Activated CD8-positive, alpha-beta T cell treated with anti-CD3 and anti-CD28 coated beads for 36 hours (primary cell): ENCODE data around the gene THTPA. TPM values are rescaled to one million over a fixed set of nuclear protein-coding genes. Genes with fewer than 3 reads are reported as not detected.

Source experiments
- ATAC-seq: fragments of 200-7000 bp; cut with Tn5 transposase; one replicate; pipeline ENCODE4 v1.10.0; 2021; ENCODE audit warnings: mild to moderate bottlenecking, moderate library complexity
- CTCF ChIA-PET: fragments of 350-600 bp; sonication (Branson Sonifier 250); formaldehyde crosslinking; loops from one replicate; lab custom pipeline; 2021; ENCODE audit warnings: antibody characterized with exemption; lab: Charles Lee
- POLR2A ChIA-PET: fragments of 350-600 bp; sonication (Branson Sonifier 250); formaldehyde crosslinking; loops from one replicate; lab custom pipeline; 2021; ENCODE audit warnings: antibody characterized with exemption; lab: Charles Lee
- DNase-seq: peaks from one replicate; pipeline ENCODE4 v3.0.0-alpha.2; 2020
- H3K27ac Mint-ChIP-seq: one replicate; pipeline ENCODE4 v1.8.0; 2021; ENCODE audit warnings: mild to moderate bottlenecking, mixed read lengths
- H3K27me3 Mint-ChIP-seq: one replicate; pipeline ENCODE4 v1.8.0; 2021; ENCODE audit warnings: mixed read lengths
- H3K36me3 Mint-ChIP-seq: one replicate; pipeline ENCODE4 v1.8.0; 2021; ENCODE audit warnings: low read depth, mixed read lengths
- H3K4me1 Mint-ChIP-seq: one replicate; pipeline ENCODE4 v1.8.0; 2021; ENCODE audit warnings: low read depth, mixed read lengths
- H3K4me3 Mint-ChIP-seq: one replicate; pipeline ENCODE4 v1.8.0; 2021; ENCODE audit warnings: mild to moderate bottlenecking, moderate library complexity, mixed read lengths
- H3K9me3 Mint-ChIP-seq: one replicate; pipeline ENCODE4 v1.8.0; 2021; ENCODE audit warnings: mixed read lengths
- intact Hi-C: fragments of 100-400 bp; cut with micrococcal nuclease; formaldehyde crosslinking; loops from one replicate; pipeline ENCODE4 v1.10.0; 2022
- total RNA-seq, 2 experiments: library from RNA; stranded (reverse); gene quantifications; one replicate each; pipeline ENCODE4 v1.2.3, GENCODE V29; 2021
- TF ChIP-seq, protein P1 (sequence below): fragments of 200-600 bp; IDR thresholded peaks from one replicate; pipeline ENCODE4 v1.8.0; 2022; ENCODE audit warnings: antibody characterized with exemption, mild to moderate bottlenecking

The THTPA gene
- total RNA-seq, 2 experiments from 2014 or later, result 5.1 to 7.6 TPM

- H3K27ac Mint-ChIP-seq, result no peak overlapping the region
- ChIA-PET CTCF (interaction anchor here (0.6 to 3.1 kb wide), 5 partner anchors 9 to 21 kb away, joined by 3 to 25 read pairs (median 6); no protein-coding TSS in a partner anchor), POLR2A (interaction anchor here (0.7 kb wide), 2 partner anchors 18 to 376 kb away, joined by 3 read pairs; partner anchors contain the start of gene AP1G2)
- intact Hi-C loops, result no loop called here
- H3K36me3 Mint-ChIP-seq, result no peaks in the 10 kb centered on the region
- no peak overlapping the region for H3K4me3 Mint-ChIP-seq
- ATAC-seq (no peak), DNase-seq (no peak)
- H3K27me3 Mint-ChIP-seq, result no peaks in the 10 kb centered on the region
- no peaks in the 10 kb centered on the region for H3K9me3 Mint-ChIP-seq
- TF ChIP-seq, protein P1, sequence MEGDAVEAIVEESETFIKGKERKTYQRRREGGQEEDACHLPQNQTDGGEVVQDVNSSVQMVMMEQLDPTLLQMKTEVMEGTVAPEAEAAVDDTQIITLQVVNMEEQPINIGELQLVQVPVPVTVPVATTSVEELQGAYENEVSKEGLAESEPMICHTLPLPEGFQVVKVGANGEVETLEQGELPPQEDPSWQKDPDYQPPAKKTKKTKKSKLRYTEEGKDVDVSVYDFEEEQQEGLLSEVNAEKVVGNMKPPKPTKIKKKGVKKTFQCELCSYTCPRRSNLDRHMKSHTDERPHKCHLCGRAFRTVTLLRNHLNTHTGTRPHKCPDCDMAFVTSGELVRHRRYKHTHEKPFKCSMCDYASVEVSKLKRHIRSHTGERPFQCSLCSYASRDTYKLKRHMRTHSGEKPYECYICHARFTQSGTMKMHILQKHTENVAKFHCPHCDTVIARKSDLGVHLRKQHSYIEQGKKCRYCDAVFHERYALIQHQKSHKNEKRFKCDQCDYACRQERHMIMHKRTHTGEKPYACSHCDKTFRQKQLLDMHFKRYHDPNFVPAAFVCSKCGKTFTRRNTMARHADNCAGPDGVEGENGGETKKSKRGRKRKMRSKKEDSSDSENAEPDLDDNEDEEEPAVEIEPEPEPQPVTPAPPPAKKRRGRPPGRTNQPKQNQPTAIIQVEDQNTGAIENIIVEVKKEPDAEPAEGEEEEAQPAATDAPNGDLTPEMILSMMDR, result no peak
- H3K4me1 Mint-ChIP-seq, result peaks cover 6% of the 10 kb centered on the region
Measured at GRCh38 chr14:23550131-23550811, 5.8 kb upstream of the THTPA start.

DNA sequence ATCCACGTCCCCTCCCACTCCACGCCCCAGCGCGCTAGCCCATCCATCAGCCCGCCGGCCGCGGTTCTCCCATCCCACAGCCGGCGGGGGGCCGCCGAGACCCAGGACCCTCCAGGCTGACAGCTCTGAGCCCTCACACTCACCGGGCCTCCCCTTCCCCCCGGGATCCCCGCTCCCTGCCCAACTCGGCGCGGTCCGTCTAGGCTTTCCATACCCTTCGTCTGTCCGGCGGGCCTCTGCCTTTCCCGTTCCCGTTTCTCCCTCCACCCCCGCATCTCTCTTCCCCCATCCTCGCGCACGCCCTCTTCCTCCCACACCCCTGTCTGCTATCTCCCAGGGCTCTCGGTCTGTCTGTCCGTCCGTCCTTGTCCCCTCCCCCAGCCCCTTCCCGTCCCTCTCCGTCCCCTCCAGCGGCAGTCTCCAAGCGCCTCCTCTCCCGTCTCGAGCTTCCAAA, 5.2 kb upstream of the THTPA start:
- DNase-seq (no peak), ATAC-seq (no peak)
- H3K4me3 Mint-ChIP-seq, result no peak overlapping the region
- no peaks in the 10 kb centered on the region for H3K36me3 Mint-ChIP-seq
- H3K4me1 Mint-ChIP-seq, result peaks cover 7% of the 10 kb centered on the region
- TF ChIP-seq, protein P1, result no peak
- H3K9me3 Mint-ChIP-seq, result no peaks in the 10 kb centered on the region
- ChIA-PET POLR2A (interaction anchor here (0.7 to 2.1 kb wide), 3 partner anchors 102 to 376 kb away, joined by 3 to 6 read pairs (median 3); partner anchors contain the start of gene PABPN1), CTCF (interaction anchor here (0.6 to 2.1 kb wide), 3 partner anchors 11 to 21 kb away, joined by 3 to 9 read pairs (median 6); no protein-coding TSS in a partner anchor)
- no peaks in the 10 kb centered on the region for H3K27me3 Mint-ChIP-seq
- intact Hi-C loops, result no loop called here
- no peak overlapping the region for H3K27ac Mint-ChIP-seq

- Mint-ChIP-seq H3K9me3 (no peaks in the 10 kb centered on the region), H3K27ac (peak within 1 kb of the TSS; percentile 84), H3K27me3 (no peaks in the 10 kb centered on the region), H3K4me1 (peaks cover 7% of the 10 kb centered on the region), H3K4me3 (no peak within 1 kb of the TSS), H3K36me3 (peaks cover 1% of the 10 kb centered on the region)
- ChIA-PET POLR2A (interaction anchor here (0.5 to 2.1 kb wide), 4 partner anchors 70 to 229 kb away, joined by 3 to 6 read pairs (median 3); partner anchors contain the start of gene PABPN1), CTCF (interaction anchor here (0.6 to 13.7 kb wide), 6 partner anchors 9 to 71 kb away, joined by 3 to 291 read pairs (median 6); no protein-coding TSS in a partner anchor)
- TF ChIP-seq, protein P1, result no peak
- ATAC-seq (peak; percentile 68), DNase-seq (peak; percentile 89)
- intact Hi-C loops, result no loop called here
Measured at GRCh38 chr14:23551266-23552028, 4.6 kb upstream of the THTPA start, which contains the start of gene ZFHX2. Gene ZFHX2 (minus strand): TSS chr14:23551765. CDS start chr14:23535325, 16,440 bp downstream.

DNA sequence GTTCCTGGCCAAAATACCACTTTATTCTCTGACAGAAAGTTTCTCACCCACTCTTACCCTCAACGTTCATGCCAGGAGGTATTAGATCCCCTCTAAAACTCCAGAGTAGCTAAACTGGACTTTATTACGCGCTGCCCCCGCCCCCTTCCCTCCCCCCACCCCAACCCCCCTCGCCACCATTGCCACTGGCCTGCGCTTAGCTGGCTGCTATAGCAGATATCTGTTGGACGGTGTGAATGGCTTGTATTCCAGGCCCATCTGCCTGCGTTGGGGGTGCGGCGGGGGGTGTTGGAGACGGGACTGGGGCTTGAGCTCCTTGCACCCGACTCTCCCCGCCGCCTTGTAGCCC, 564 bp upstream of the THTPA start:
- ATAC-seq (no peak), DNase-seq (no peak)
- Mint-ChIP-seq H3K36me3 (peaks cover 19% of the 10 kb centered on the region), H3K4me1 (peaks cover 36% of the 10 kb centered on the region), H3K27me3 (no peaks in the 10 kb centered on the region), H3K9me3 (no peaks in the 10 kb centered on the region), H3K4me3 (peak overlapping the region; percentile 94), H3K27ac (peak overlapping the region; percentile 96)
- ChIA-PET POLR2A (no interaction called here), CTCF (interaction anchor here (5.1 to 13.7 kb wide), 3 partner anchors 13 to 76 kb away, joined by 51 to 291 read pairs (median 78); partner anchors contain the start of gene AP1G2)
- intact Hi-C loops, result no loop called here
- TF ChIP-seq, protein P1, result no peak
